Measurements from ENCODE around the gene PGAM2. TPM values are rescaled to one million over a fixed set of nuclear protein-coding genes. Genes with fewer than 3 reads are reported as not detected.

The PGAM2 gene
- total RNA-seq, 1 donor from 2014 or later = 1,123 TPM

DNA sequence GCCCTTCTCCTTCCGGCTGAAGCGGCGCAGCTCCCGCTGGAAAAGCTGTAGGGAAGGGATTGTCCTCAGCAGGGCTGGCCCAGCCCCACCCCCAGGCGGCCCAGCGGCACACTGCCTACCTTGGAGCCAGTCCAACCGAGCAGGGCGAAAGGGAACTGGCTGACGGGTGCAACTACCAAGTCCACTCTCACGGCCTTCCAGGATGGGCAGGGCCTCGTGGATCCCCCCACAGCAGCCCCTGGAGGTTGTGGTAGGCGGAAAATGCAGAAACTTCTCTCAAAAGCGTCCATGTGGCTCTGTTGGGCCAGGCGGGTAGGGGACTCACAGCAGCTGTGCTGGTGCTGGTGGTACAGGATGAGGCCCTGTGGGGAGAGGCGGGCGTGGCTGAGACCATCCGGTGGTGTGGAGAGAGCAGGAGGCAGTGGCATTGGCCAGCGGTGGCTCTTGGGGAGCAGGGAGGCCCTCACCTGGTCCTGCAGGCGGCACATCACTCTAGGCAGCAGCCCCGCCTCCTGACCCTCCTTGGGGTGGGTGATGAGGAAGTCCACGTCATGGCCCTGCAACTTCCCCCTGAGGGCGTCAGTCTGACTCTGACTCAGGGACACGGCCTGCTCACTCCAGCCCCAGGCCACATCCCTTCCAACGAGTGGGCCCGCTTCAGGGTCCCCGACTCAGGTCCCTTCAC, 8.4 kb upstream of the PGAM2 start:
- DNase-seq (ENCODE audit: missing footprints) = peak; percentile 91
- intact Hi-C loops (cut with DNase I) = loop anchor here (2.0 kb wide), 1 partner anchor 123 kb away; no protein-coding TSS in a partner anchor
- ATAC-seq = peak; percentile 69

DNA sequence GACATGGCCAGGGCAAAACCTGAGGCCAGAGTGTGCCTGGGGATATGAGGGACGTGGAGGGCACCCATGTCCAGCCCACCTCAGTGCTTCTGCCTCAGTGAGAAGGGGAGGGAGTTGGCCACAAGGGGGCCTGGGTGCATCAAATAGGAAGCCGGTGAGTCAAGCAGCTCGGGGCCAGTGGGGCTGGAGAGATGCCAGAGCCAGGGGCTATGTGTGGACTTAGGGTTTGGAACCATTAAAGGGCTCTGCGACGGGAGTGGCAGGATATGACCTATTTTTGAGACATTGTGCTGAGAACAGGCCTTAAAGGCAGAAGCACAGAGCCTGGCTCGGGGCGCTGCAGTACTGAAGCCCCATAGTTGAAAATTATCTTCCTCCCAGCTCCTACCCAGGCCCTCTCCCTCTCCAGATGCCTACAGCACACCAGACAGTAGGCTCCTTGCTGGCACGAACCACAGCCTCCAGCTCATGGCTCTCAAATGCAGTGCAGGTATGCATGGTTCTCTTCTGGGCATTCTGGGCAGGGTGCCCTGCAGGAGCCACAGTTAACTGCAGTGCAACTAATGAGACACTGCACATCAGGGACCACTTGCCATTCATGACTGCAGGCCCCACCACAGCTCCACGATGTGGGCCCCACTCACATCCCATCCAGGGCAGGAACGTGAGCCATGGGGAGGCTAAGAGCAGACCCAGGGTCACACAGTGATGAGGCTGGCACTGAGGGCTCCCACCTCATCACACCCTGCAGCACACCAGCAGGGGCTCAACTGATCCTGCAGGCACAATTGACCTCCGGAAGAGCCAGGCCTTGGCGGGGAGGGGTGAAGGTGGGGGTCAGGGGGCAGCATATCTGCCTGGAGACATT, 7.2 kb upstream of the PGAM2 start:
- intact Hi-C loops (cut with DNase I) = loop anchor here (2.0 kb wide), 1 partner anchor 124 kb away; no protein-coding TSS in a partner anchor
- DNase-seq (ENCODE audit: missing footprints) (peak; percentile 87), ATAC-seq (peak; percentile 26)

GRCh38 chr7:44071726-44072363, 6.5 kb upstream of the PGAM2 start:
- intact Hi-C loops (cut with DNase I) = loop anchor here (2.0 kb wide), 1 partner anchor 125 kb away; no protein-coding TSS in a partner anchor
- DNase-seq (ENCODE audit: missing footprints) = no peak
- ATAC-seq = no peak

DNA sequence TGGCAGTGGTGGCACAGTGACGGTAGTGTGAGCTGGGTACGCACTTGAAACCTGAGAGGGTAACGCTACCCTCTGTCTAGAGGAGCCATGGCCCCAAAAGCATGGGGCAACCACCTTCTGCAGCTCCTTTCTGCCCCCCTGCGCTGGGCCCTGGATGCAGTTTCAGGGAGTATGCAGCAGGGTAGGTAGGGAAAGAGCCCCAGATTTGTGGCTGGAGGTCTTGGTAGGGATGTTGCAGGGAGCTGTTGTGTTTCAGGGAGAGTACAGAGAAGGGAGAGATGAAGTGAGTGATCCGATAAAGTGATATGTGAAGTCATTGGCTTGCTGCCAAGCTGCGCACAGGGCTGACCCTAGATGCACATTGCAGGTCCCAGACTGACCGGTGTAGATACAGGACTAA, 2.7 kb upstream of the PGAM2 start:
- intact Hi-C loops (cut with DNase I) = loop anchor here (10.0 kb wide), 1 partner anchor 417 kb away; no protein-coding TSS in a partner anchor
- DNase-seq (ENCODE audit: missing footprints) = no peak
- ATAC-seq = no peak

GRCh38 chr7:44067064-44067951, 1.9 kb upstream of the PGAM2 start:
- DNase-seq (ENCODE audit: missing footprints) (no peak), ATAC-seq (no peak)
- intact Hi-C loops (cut with DNase I) = loop anchor here (10.0 kb wide), 1 partner anchor 417 kb away; no protein-coding TSS in a partner anchor

DNA sequence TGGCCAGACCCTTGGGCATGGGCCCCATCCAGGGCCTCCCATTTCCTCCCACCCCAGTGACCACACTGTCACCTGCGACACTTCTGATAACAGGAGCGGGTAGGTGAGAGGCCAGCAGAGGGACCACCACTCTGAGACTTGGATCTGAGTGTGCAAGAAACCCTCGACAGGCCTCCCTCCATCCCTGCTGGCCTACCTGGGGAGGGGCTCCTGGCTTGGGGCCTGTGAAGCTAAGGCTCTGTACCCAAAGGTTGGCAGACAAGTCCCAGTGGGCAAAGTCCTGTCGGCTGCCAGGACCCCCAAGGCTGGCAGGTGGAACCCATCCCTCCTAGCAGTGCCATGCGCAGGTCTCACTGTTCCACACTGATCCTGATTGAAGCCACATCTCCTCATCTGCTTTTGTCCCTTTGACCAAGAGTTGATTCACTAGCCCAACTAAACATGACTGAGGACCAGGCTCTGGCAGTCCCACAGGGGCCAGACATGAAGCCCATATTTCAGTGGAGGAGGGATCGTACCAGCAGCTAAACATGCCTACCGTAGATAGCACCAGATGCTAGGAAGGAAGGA, 1.2 kb upstream of the PGAM2 start:
- intact Hi-C loops (cut with DNase I) = loop anchor here (10.0 kb wide), 1 partner anchor 418 kb away; no protein-coding TSS in a partner anchor
- ATAC-seq (no peak), DNase-seq (ENCODE audit: missing footprints) (no peak)

GRCh38 chr7:44066111-44066460, 719 bp upstream of the PGAM2 start:
- DNase-seq (ENCODE audit: missing footprints) = no peak
- intact Hi-C loops (cut with DNase I) = loop anchor here (10.0 kb wide), 1 partner anchor 419 kb away; no protein-coding TSS in a partner anchor
- ATAC-seq = no peak

DNA sequence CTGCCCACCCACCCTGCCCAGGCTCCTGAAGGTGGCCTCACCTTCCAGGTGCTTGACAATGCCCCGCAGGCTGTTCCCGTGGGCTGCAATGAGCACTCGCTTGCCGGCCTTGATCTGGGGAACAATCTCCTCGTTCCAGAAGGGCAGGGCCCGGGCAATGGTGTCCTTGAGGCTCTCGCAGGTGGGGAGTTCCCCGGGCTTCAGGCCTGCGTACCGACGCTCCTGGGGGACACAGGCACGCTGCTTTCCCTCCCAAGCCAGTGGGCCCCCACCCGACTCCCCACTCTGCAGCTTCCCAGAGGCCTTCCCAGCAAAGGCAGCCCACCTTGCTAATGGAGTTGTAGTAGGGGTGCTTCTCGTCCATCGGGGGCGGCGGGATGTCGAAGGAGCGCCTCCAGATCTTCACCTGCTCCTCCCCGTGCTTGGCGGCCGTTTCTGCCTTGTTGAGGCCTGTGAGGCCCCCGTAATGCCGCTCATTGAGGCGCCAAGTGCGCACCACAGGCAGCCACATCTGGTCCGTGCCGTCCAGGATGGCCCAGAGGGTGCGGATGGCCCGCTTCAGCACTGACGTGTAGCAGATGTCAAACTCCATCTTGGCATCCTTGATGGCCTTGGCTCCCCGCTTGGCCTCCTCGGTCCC, 456 bp downstream of the PGAM2 start:
- ATAC-seq (peak; percentile 5), DNase-seq (ENCODE audit: missing footprints) (no peak)
- intact Hi-C loops (cut with DNase I) = loop anchor here (10.0 kb wide), 1 partner anchor 420 kb away; no protein-coding TSS in a partner anchor

- no peak for DNase-seq (ENCODE audit: missing footprints)
- intact Hi-C loops (cut with DNase I) = loop anchor here (10.0 kb wide), 1 partner anchor 421 kb away; no protein-coding TSS in a partner anchor
- ATAC-seq = peak; percentile 21
Observed at GRCh38 chr7:44063894-44064651, 1.3 kb downstream of the PGAM2 start.

GRCh38 chr7:44063547-44063893, 1.8 kb downstream of the PGAM2 start:
- ATAC-seq (no peak), DNase-seq (ENCODE audit: missing footprints) (no peak)
- intact Hi-C loops (cut with DNase I) = loop anchor here (10.0 kb wide), 1 partner anchor 421 kb away; no protein-coding TSS in a partner anchor

DNA sequence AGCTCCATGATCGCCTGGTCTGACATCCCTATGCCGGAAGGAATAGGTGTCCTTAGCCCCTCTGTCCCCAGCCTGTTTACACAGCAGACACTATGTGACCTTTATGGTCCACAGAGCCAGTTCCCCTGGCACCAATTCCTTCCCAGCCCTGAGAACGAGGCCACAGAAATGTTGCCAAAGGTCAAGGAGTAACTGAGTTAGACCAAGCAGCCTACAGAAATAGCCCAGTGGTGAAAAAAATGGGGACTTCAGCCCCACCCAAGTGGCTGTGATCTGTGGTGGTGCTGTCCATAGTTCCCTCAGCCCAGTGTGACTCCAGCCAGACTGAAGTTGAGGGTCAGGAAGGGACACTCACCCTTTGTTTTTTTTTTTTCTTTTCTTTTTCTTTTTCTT, 2.5 kb downstream of the PGAM2 start:
- intact Hi-C loops (cut with DNase I) = loop anchor here (10.0 kb wide), 1 partner anchor 422 kb away; no protein-coding TSS in a partner anchor
- ATAC-seq = peak; percentile 6
- DNase-seq (ENCODE audit: missing footprints) = no peak

DNA sequence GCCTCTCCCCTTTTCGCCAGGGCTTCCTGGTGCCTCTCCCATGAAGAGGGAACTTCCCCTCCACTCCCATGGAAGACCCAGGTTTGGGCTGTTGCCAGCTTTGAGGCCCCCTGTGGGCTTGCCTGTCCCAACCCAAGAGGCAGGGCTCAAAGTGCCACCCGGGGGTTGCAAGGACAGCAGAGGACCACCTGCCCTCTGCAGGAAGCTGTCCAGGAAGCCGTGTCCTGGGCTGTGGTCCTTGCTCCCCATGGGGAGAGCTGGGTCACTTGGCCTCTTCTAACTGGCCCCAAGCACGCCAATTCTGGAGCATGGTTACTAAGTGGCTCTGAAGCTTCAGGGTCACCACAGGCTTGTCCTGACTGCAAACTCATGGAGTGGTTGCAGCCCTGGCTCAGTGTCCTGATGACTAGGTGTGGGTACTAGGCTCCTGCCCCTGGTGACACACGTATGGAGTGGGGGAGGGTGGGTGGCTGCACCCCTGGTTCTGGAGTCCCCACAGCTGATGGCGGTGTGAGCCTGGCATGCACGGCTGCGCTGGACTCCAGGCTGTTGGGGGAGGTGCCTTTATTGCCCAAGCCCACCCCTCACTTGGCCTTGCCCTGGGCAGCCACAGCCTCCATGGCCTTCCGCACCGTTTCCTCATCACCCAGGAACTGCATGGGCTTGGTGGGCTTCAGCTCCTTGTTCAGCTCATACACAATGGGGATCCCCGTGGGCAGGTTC, 3.0 kb downstream of the PGAM2 start:
- intact Hi-C loops (cut with DNase I) = loop anchor here (10.0 kb wide), 1 partner anchor 422 kb away; no protein-coding TSS in a partner anchor
- ATAC-seq = no peak

GRCh38 chr7:44061645-44062179, 3.7 kb downstream of the PGAM2 start:
- ATAC-seq = no peak
- intact Hi-C loops (cut with DNase I) = loop anchor here (10.0 kb wide), 1 partner anchor 423 kb away; no protein-coding TSS in a partner anchor

More for the DNA sequence above, 3.0 kb downstream of the PGAM2 start:
- DNase-seq (ENCODE audit: missing footprints) = no peak

DNA sequence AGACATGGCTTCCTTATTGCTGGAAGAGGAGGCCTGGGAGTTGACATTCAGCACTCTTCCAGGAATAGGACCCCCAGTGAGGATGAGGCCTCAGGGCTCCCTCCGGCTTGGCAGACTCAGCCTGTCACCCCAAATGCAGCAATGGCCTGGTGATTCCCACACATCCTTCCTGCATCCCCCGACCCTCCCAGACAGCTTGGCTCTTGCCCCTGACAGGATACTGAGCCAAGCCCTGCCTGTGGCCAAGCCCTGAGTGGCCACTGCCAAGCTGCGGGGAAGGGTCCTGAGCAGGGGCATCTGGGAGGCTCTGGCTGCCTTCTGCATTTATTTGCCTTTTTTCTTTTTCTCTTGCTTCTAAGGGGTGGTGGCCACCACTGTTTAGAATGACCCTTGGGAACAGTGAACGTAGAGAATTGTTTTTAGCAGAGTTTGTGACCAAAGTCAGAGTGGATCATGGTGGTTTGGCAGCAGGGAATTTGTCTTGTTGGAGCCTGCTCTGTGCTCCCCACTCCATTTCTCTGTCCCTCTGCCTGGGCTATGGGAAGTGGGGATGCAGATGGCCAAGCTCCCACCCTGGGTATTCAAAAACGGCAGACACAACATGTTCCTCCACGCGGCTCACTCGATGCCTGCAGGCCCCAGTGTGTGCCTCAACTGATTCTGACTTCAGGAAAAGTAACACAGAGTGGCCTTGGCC, 4.3 kb downstream of the PGAM2 start:
- intact Hi-C loops (cut with DNase I) = loop anchor here (10.0 kb wide), 1 partner anchor 424 kb away; no protein-coding TSS in a partner anchor
- ATAC-seq (no peak), DNase-seq (ENCODE audit: missing footprints) (no peak)

More at GRCh38 chr7:44061645-44062179, 3.7 kb downstream of the PGAM2 start:
- DNase-seq (ENCODE audit: missing footprints) = no peak

All from Right ventricle myocardium inferior (tissue), 1 donor.